ENCODE measurements around the gene SHB. TPM values are rescaled to one million over a fixed set of nuclear protein-coding genes. Genes with fewer than 3 reads are reported as not detected.

Gene SHB
- total RNA-seq, 1 experiment from 2014 or later: 28.7 TPM

DNA sequence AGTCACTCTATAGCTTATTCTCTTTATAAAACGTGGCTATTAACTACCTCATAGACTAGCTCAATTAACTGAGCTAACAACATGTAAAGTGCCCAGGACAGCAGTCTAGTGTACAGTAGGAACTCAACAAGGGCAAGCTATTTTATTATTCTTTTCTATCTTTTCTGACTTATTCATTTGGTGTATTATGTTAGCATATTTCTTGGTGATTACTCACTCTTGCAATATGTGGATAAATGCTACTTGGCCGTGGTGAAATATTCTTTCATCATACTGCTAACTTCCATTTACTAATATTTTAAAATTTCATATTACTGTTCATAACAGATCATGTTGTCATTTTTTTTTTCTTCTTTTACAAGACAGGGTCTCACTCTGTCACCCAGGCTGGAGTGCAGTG lies 170.0 kb downstream of the SHB start:
- POLR2A ChIA-PET: no interaction called here
- Histone ChIP-seq H3K9ac (ENCODE audit: low read length) (no peak overlapping the region), H3K4me2 (ENCODE audit: low read length) (no peak overlapping the region), H3K27ac (ENCODE audit: low read depth, low read length) (no peak overlapping the region), H3K36me3 (ENCODE audit: control insufficient read depth in 1 of 2, insufficient read depth in 2 of 2, low read length in 2 of 2) (peaks cover 18 to 30% of the 10 kb centered on the region in 2 experiments), H3K27me3 (ENCODE audit: insufficient read depth, low read length) (no peaks in the 10 kb centered on the region), H3K79me2 (ENCODE audit: insufficient read depth, low read length) (peaks cover 42% of the 10 kb centered on the region), H2AFZ (ENCODE audit: low read depth, low read length, poor library complexity, severe bottlenecking) (no peak overlapping the region), H3K4me3 (replicated peaks in 1 of 2; ENCODE audit: low read depth in 1 of 2, low read length in 2 of 2) (no peak overlapping the region), H3K9me2 (ENCODE audit: insufficient read depth) (no peaks in the 10 kb centered on the region), H3K4me1 (ENCODE audit: control insufficient read depth in 1 of 2, insufficient read depth in 2 of 2, low read length in 2 of 2) (peaks cover 4 to 9% of the 10 kb centered on the region in 2 experiments; a peak in 2 of 4 replicates), H4K20me1 (ENCODE audit: insufficient read depth) (no peaks in the 10 kb centered on the region), H3K9me3 (ENCODE audit: control insufficient read depth in 1 of 2, insufficient read depth in 1 of 2, low read depth in 1 of 2, low read length in 2 of 2) (no peaks in the 10 kb centered on the region)
- intact Hi-C loops (cut with micrococcal nuclease): no loop called here
- DNase-seq (ENCODE audit: low read depth, low spot score) (no peak), ATAC-seq (no peak)
- CTCF ChIA-PET: no interaction called here
- no peak for TF ChIP-seq EZH2phosphoT487 (IDR thresholded peaks at IDR 0.05; ENCODE audit: borderline replicate concordance)
- no TSS peak for BruUV-seq (replicated peaks)
- RAD21 ChIA-PET (ENCODE audit: low non-redundant PET in 1 of 2, low total read pairs in 2 of 2, uncharacterized antibody in 2 of 2, unreplicated experiment in 2 of 2): no interaction called here

GRCh38 chr9:37897665-37898064 lies 171.4 kb downstream of the SHB start:
- ChIA-PET CTCF (no interaction called here), RAD21 (ENCODE audit: low non-redundant PET in 1 of 2, low total read pairs in 2 of 2, uncharacterized antibody in 2 of 2, unreplicated experiment in 2 of 2) (no interaction called here), POLR2A (no interaction called here)
- Histone ChIP-seq H3K27ac (ENCODE audit: low read depth, low read length) (no peak overlapping the region), H3K9me3 (ENCODE audit: control insufficient read depth in 1 of 2, insufficient read depth in 1 of 2, low read depth in 1 of 2, low read length in 2 of 2) (no peaks in the 10 kb centered on the region), H3K4me1 (ENCODE audit: control insufficient read depth in 1 of 2, insufficient read depth in 2 of 2, low read length in 2 of 2) (peaks cover 4 to 5% of the 10 kb centered on the region in 2 experiments; a peak in 2 of 4 replicates), H3K9me2 (ENCODE audit: insufficient read depth) (no peaks in the 10 kb centered on the region), H2AFZ (ENCODE audit: low read depth, low read length, poor library complexity, severe bottlenecking) (no peak overlapping the region), H3K36me3 (ENCODE audit: control insufficient read depth in 1 of 2, insufficient read depth in 2 of 2, low read length in 2 of 2) (peaks cover 21 to 31% of the 10 kb centered on the region in 2 experiments), H3K9ac (ENCODE audit: low read length) (no peak overlapping the region), H4K20me1 (ENCODE audit: insufficient read depth) (no peaks in the 10 kb centered on the region), H3K27me3 (ENCODE audit: insufficient read depth, low read length) (no peaks in the 10 kb centered on the region), H3K4me3 (replicated peaks in 1 of 2; ENCODE audit: low read depth in 1 of 2, low read length in 2 of 2) (no peak overlapping the region), H3K79me2 (ENCODE audit: insufficient read depth, low read length) (peaks cover 32% of the 10 kb centered on the region), H3K4me2 (ENCODE audit: low read length) (no peak overlapping the region)
- BruUV-seq (replicated peaks): no TSS peak
- ATAC-seq (no peak), DNase-seq (ENCODE audit: low read depth, low spot score) (no peak)
- TF ChIP-seq, protein P1, sequence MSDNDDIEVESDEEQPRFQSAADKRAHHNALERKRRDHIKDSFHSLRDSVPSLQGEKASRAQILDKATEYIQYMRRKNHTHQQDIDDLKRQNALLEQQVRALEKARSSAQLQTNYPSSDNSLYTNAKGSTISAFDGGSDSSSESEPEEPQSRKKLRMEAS (IDR thresholded peaks at IDR 0.05): no peak
- no peak for TF ChIP-seq SRF (IDR thresholded peaks at IDR 0.05; ENCODE audit: low read depth)
- TF ChIP-seq POLR2A (IDR thresholded peaks at IDR 0.05; ENCODE audit: borderline replicate concordance, extremely low read depth, insufficient read depth, insufficient read length): no peak
- intact Hi-C loops (cut with micrococcal nuclease): no loop called here
